HepG2 (cell line): ENCODE results near the gene UTP15. TPM values are rescaled to one million over a fixed set of nuclear protein-coding genes. Genes with fewer than 3 reads are reported as not detected.

ENCODE experiments used
- CHCHD3 ChIP-seq: sonication (generic); formaldehyde crosslinking; IDR thresholded peaks from 2 replicates; pipeline ENCODE4 v1.8.0; 2022; ENCODE audit warnings: mild to moderate bottlenecking, missing genetic modification reagents, moderate library complexity
- DR1 ChIP-seq: sonication (generic); formaldehyde crosslinking; IDR thresholded peaks from 2 replicates; pipeline ENCODE4 v1.8.0; 2021; ENCODE audit warnings: mild to moderate bottlenecking, missing genetic modification reagents, inconsistent platforms
- E2F2 ChIP-seq: sonication (generic); formaldehyde crosslinking; IDR thresholded peaks from 2 replicates; pipeline ENCODE4 v1.4.0; 2020; ENCODE audit warnings: missing genetic modification reagents, borderline replicate concordance
- E2F5 ChIP-seq: sonication (generic); formaldehyde crosslinking; conservative IDR thresholded peaks from 2 replicates; pipeline ENCODE4 v1.4.0; 2020; ENCODE audit warnings: missing genetic modification reagents
- FOSL1 ChIP-seq: sonication (generic); formaldehyde crosslinking; IDR thresholded peaks from 2 replicates; pipeline ENCODE4 v1.9.0; 2021; ENCODE audit warnings: missing genetic modification reagents, borderline replicate concordance
- HNRNPLL ChIP-seq: fragments of 200-400 bp; formaldehyde crosslinking; IDR thresholded peaks from 2 replicates; pipeline ENCODE4 v1.6.1; 2017; ENCODE audit warnings: mild to moderate bottlenecking, low read depth, low read length; ENCODE audit not compliant: poor library complexity, severe bottlenecking
- MLX ChIP-seq: IDR thresholded peaks from 2 replicates; pipeline ENCODE4 v1.6.1; 2016
- NFE2L2 ChIP-seq: fragments of 150-350 bp; IDR thresholded peaks from 2 replicates; pipeline ENCODE4 v1.6.1; 2014; ENCODE audit warnings: low read length
- RXRA ChIP-seq: sonication (generic); formaldehyde crosslinking; IDR thresholded peaks from 2 replicates; pipeline ENCODE4 v1.5.1; 2020; ENCODE audit warnings: missing genetic modification reagents
- STAG1 ChIP-seq: sonication (generic); formaldehyde crosslinking; IDR thresholded peaks from 2 replicates; pipeline ENCODE4 v1.4.0; 2020; ENCODE audit warnings: missing genetic modification reagents
- TMF1 ChIP-seq: sonication (generic); formaldehyde crosslinking; IDR thresholded peaks from 2 replicates; pipeline ENCODE4 v1.8.1; 2022; ENCODE audit warnings: low read depth, missing genetic modification reagents
- ZFX ChIP-seq: sonication (generic); formaldehyde crosslinking; IDR thresholded peaks from 2 replicates; pipeline ENCODE4 v1.4.0; 2020; ENCODE audit warnings: mild to moderate bottlenecking, low read depth, missing genetic modification reagents, moderate library complexity
- ZNF142 ChIP-seq: sonication (generic); formaldehyde crosslinking; IDR thresholded peaks from 2 replicates; pipeline ENCODE4 v1.4.0; 2020; ENCODE audit warnings: missing genetic modification reagents
- ZNF232 ChIP-seq: sonication (generic); formaldehyde crosslinking; IDR thresholded peaks from 2 replicates; pipeline ENCODE4 v1.4.0; 2020; ENCODE audit warnings: missing genetic modification reagents, borderline replicate concordance
- ZNF3 ChIP-seq: IDR thresholded peaks from 2 replicates; pipeline ENCODE4 v1.7.0; 2017; ENCODE audit warnings: inconsistent platforms
- ZNF503 ChIP-seq: sonication (generic); formaldehyde crosslinking; IDR thresholded peaks from 2 replicates; pipeline ENCODE4 v1.4.0; 2020; ENCODE audit warnings: missing genetic modification reagents
- ZNF775 ChIP-seq: sonication (generic); formaldehyde crosslinking; IDR thresholded peaks from 2 replicates; pipeline ENCODE4 v1.4.0; 2020; ENCODE audit warnings: missing genetic modification reagents, mild to moderate bottlenecking, moderate library complexity, borderline replicate concordance
- ZNF780A ChIP-seq: sonication (generic); formaldehyde crosslinking; IDR thresholded peaks from 2 replicates; pipeline ENCODE4 v1.8.0; 2022; ENCODE audit warnings: mild to moderate bottlenecking, missing genetic modification reagents, moderate library complexity
- ZNF839 ChIP-seq: sonication (generic); formaldehyde crosslinking; IDR thresholded peaks from 2 replicates; pipeline ENCODE4 v1.4.0; 2020; ENCODE audit warnings: missing genetic modification reagents, mild to moderate bottlenecking, borderline replicate concordance
- ZSCAN12 ChIP-seq: sonication (generic); formaldehyde crosslinking; IDR thresholded peaks from 2 replicates; pipeline ENCODE4 v1.9.0; 2021; ENCODE audit warnings: mild to moderate bottlenecking, missing genetic modification reagents
- polyA plus RNA-seq, 8 experiments: library from polyadenylated mRNA; depleted of rRNA in 3 of 8; stranded (reverse) in 7 of 8; unstranded in 1 of 8; fragments of >200 nt; fragmentation: Illumina TruSeq in 4 of 8; extraction: Trizol in 4 of 8; gene quantifications; 2 replicates each; pipeline versions ENCODE4 v1.2.1 to v1.2.3, GENCODE V29; 2011 to 2016; ENCODE audit warnings: low read depth in 4 of 8, missing spikeins in 1 of 8, mixed read lengths in 1 of 8; ENCODE audit not compliant: insufficient read depth in 1 of 8
- total RNA-seq, 5 experiments: library from RNA; depleted of rRNA; stranded (reverse); fragments of >200 nt; fragmentation: Illumina TruSeq; extraction: Trizol; gene quantifications; 2 replicates each; pipeline ENCODE4 v1.2.3, GENCODE V29; 2016; ENCODE audit warnings: low read depth in 1 of 5

The UTP15 gene
- total and polyA plus RNA-seq, 2 of the 13 experiments (the other 11 are each of a cell fraction or from before 2014, with no cell fraction given) = 7.3 to 35.8 TPM

GRCh38 chr5:73623901-73624404 is 58.4 kb downstream of the UTP15 start (continued):
- TF ChIP-seq RXRA = peak; percentile 91; the same call in 1 of the 2 replicates
- no peak for TF ChIP-seq ZNF775 (CRISPR knock-in tag)
- 0 out of 2 replicates have a peak, but pooled peaks have one; percentile 27 for TF ChIP-seq ZNF142
- peak; percentile 28; the same call in 1 of the 2 replicates for TF ChIP-seq DR1 (CRISPR knock-in tag)
- TF ChIP-seq E2F5 = no peak
- no peak for TF ChIP-seq E2F2 (CRISPR knock-in tag)
- TF ChIP-seq NFE2L2 = no peak
- TF ChIP-seq ZNF3 (CRISPR knock-in tag) = no peak
- no peak for TF ChIP-seq ZNF839
- TF ChIP-seq ZNF503 (CRISPR knock-in tag) = peak; percentile 98
- TF ChIP-seq STAG1 (CRISPR knock-in tag) = no peak; the same call in 1 of the 2 replicates
- TF ChIP-seq ZSCAN12 (CRISPR knock-in tag) = 0 out of 2 replicates have a peak, but pooled peaks have one; percentile 78
- peak; percentile 44; the same call in 1 of the 2 replicates for TF ChIP-seq FOSL1 (CRISPR knock-in tag)
- peak; percentile 77 for TF ChIP-seq MLX (CRISPR knock-in tag)
- TF ChIP-seq TMF1 (CRISPR knock-in tag) = no peak
- no peak for TF ChIP-seq CHCHD3
- no peak for TF ChIP-seq HNRNPLL
- TF ChIP-seq ZNF232 (CRISPR knock-in tag) = peak; percentile 58; the same call in 1 of the 2 replicates
- TF ChIP-seq ZNF780A (CRISPR knock-in tag) = no peak
- TF ChIP-seq ZFX = no peak
